ENCODE measurements around the gene CCDC88C. TPM values are rescaled to one million over a fixed set of nuclear protein-coding genes. Genes with fewer than 3 reads are reported as not detected.

The CCDC88C gene
- total and polyA plus RNA-seq, 2 experiments from 2014 or later: 23.6 to 60.7 TPM

DNA sequence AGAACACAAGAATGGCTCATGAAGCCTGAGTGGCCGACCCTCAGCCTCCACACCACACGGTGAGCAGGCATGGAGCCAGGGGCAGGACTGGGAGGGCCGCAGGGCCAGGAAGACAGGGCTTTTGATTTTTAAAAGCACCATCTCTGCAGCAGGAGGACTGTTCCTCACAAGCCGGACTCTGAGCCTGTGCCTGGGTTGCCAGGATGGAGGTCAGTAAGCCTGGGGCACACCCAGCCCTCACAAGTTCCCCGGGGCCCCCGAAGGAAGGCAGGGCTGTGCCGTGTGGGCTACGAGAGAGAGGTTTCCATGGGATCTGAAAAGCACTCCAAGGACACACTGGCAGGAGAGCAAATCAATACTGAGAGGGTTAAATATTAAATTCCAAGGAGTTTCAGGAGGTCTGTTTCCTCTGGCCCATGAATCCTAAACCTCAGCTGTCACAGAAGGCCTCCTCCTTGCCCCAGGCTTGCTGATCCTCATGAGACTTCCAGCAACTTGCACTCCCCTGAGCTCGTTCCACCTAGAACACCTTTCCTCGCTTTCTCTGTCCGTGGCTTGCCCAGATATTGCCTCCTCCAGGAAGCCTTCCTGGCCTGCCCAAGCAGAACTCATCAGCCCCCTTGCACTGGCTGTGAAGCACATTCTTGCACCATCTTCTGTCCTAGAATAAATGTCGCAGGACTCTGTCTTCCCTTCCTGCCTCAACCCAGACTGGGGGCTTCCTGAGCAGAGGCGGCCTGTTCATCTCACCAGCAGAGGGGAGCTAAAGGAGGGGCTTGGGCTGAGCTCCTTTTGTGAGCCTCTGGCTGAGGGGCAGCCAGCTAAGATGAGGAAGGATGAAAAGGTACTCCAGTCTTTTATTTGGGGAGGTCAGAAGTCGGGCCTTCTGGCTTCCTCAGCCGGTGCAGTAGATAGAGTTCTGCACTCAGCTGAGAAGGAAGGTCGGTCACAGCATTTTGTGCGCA is 64.6 kb downstream of the CCDC88C start (continued):
- TF ChIP-seq, protein P1, sequence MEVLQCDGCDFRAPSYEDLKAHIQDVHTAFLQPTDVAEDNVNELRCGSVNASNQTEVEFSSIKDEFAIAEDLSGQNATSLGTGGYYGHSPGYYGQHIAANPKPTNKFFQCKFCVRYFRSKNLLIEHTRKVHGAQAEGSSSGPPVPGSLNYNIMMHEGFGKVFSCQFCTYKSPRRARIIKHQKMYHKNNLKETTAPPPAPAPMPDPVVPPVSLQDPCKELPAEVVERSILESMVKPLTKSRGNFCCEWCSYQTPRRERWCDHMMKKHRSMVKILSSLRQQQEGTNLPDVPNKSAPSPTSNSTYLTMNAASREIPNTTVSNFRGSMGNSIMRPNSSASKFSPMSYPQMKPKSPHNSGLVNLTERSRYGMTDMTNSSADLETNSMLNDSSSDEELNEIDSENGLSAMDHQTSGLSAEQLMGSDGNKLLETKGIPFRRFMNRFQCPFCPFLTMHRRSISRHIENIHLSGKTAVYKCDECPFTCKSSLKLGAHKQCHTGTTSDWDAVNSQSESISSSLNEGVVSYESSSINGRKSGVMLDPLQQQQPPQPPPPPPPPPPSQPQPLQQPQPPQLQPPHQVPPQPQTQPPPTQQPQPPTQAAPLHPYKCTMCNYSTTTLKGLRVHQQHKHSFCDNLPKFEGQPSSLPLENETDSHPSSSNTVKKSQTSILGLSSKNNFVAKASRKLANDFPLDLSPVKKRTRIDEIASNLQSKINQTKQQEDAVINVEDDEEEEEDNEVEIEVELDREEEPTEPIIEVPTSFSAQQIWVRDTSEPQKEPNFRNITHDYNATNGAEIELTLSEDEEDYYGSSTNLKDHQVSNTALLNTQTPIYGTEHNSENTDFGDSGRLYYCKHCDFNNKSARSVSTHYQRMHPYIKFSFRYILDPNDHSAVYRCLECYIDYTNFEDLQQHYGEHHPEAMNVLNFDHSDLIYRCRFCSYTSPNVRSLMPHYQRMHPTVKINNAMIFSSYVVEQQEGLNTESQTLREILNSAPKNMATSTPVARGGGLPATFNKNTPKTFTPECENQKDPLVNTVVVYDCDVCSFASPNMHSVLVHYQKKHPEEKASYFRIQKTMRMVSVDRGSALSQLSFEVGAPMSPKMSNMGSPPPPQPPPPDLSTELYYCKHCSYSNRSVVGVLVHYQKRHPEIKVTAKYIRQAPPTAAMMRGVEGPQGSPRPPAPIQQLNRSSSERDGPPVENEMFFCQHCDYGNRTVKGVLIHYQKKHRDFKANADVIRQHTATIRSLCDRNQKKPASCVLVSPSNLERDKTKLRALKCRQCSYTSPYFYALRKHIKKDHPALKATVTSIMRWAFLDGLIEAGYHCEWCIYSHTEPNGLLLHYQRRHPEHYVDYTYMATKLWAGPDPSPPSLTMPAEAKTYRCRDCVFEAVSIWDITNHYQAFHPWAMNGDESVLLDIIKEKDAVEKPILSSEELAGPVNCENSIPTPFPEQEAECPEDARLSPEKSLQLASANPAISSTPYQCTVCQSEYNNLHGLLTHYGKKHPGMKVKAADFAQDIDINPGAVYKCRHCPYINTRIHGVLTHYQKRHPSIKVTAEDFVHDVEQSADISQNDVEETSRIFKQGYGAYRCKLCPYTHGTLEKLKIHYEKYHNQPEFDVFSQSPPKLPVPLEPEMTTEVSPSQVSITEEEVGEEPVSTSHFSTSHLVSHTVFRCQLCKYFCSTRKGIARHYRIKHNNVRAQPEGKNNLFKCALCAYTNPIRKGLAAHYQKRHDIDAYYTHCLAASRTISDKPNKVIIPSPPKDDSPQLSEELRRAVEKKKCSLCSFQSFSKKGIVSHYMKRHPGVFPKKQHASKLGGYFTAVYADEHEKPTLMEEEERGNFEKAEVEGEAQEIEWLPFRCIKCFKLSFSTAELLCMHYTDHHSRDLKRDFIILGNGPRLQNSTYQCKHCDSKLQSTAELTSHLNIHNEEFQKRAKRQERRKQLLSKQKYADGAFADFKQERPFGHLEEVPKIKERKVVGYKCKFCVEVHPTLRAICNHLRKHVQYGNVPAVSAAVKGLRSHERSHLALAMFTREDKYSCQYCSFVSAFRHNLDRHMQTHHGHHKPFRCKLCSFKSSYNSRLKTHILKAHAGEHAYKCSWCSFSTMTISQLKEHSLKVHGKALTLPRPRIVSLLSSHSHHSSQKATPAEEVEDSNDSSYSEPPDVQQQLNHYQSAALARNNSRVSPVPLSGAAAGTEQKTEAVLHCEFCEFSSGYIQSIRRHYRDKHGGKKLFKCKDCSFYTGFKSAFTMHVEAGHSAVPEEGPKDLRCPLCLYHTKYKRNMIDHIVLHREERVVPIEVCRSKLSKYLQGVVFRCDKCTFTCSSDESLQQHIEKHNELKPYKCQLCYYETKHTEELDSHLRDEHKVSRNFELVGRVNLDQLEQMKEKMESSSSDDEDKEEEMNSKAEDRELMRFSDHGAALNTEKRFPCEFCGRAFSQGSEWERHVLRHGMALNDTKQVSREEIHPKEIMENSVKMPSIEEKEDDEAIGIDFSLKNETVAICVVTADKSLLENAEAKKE (CRISPR knock-in tag; IDR thresholded peaks at IDR 0.05): no peak
- no peak for TF ChIP-seq JUNB (IDR thresholded peaks at IDR 0.05; ENCODE audit: unreplicated experiment)
- TF ChIP-seq EZH2 (IDR thresholded peaks at IDR 0.05; ENCODE audit: low read depth, unreplicated experiment): no peak
- TF ChIP-seq POLR2AphosphoS5 (IDR thresholded peaks at IDR 0.05; ENCODE audit: low read depth): no peak
- no peak for TF ChIP-seq ZNF331 (CRISPR knock-in tag; IDR thresholded peaks at IDR 0.05; ENCODE audit: low read depth)
- TF ChIP-seq NANOG (IDR thresholded peaks at IDR 0.05; ENCODE audit: borderline replicate concordance): no peak
- no peak for TF ChIP-seq STAT1 (IDR thresholded peaks at IDR 0.05; ENCODE audit: unreplicated experiment)

DNA sequence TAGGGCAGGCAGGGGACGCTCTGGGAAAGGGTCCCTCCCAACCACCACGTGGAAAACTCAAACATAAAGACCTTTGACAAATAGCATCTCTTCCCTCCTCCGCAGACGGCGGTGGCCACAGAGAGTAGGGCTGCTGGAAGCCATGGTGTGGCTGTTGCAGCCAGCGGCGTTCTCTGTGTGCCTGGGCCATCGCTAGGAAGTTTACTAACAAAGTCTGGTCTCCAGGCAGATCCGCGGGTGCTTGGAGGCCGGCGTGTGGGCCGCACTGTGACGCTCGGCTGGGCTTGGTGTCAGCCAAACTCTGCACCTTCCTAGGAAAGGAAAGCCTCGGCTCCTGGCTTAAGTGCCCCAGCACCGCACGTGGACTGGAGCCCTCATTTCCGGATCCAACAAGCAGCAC is 65.6 kb downstream of the CCDC88C start:
- peaks cover 50% of the 10 kb centered on the region for H3K79me2 ChIP-seq (replicated peaks; ENCODE audit: insufficient read depth)
- peak; percentile 58 for DNase-seq (ENCODE audit: low spot score)
- peaks cover 15% of the 10 kb centered on the region for H4K20me1 ChIP-seq (replicated peaks; ENCODE audit: insufficient read depth)
- peaks cover 32% of the 10 kb centered on the region for H3K4me1 ChIP-seq (ENCODE audit: insufficient read depth)
- H3K9me3 Mint-ChIP-seq: no peaks in the 10 kb centered on the region
- H3K27me3 ChIP-seq (ENCODE audit: insufficient read depth): no peaks in the 10 kb centered on the region
- no peak overlapping the region for H3K4me3 Mint-ChIP-seq
- H3K36me3 Mint-ChIP-seq (ENCODE audit: low read depth): no peaks in the 10 kb centered on the region
- H3K27ac ChIP-seq (ENCODE audit: low read depth): peak overlapping the region; percentile 23; the same call in 1 of the 2 replicates
- no peak for TF ChIP-seq POLR2AphosphoS5 (IDR thresholded peaks at IDR 0.05; ENCODE audit: low read depth)
- no peak for TF ChIP-seq NANOG (IDR thresholded peaks at IDR 0.05; ENCODE audit: borderline replicate concordance)
- TF ChIP-seq JUNB (IDR thresholded peaks at IDR 0.05; ENCODE audit: unreplicated experiment): no peak
- no peak for TF ChIP-seq ZNF331 (CRISPR knock-in tag; IDR thresholded peaks at IDR 0.05; ENCODE audit: low read depth)
- no peak for TF ChIP-seq EZH2 (IDR thresholded peaks at IDR 0.05; ENCODE audit: low read depth, unreplicated experiment)
- no peak for TF ChIP-seq CREB1 (CRISPR knock-in tag; IDR thresholded peaks at IDR 0.05; ENCODE audit: low read depth)
- TF ChIP-seq ETS1 (IDR thresholded peaks at IDR 0.05): no peak
- TF ChIP-seq, protein P2, sequence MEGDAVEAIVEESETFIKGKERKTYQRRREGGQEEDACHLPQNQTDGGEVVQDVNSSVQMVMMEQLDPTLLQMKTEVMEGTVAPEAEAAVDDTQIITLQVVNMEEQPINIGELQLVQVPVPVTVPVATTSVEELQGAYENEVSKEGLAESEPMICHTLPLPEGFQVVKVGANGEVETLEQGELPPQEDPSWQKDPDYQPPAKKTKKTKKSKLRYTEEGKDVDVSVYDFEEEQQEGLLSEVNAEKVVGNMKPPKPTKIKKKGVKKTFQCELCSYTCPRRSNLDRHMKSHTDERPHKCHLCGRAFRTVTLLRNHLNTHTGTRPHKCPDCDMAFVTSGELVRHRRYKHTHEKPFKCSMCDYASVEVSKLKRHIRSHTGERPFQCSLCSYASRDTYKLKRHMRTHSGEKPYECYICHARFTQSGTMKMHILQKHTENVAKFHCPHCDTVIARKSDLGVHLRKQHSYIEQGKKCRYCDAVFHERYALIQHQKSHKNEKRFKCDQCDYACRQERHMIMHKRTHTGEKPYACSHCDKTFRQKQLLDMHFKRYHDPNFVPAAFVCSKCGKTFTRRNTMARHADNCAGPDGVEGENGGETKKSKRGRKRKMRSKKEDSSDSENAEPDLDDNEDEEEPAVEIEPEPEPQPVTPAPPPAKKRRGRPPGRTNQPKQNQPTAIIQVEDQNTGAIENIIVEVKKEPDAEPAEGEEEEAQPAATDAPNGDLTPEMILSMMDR (conservative IDR thresholded peaks at IDR 0.05; ENCODE audit: low read depth in 2 of 2): no peak
- TF ChIP-seq STAT1 (IDR thresholded peaks at IDR 0.05; ENCODE audit: unreplicated experiment): no peak
- no peaks in the 10 kb centered on the region for H3F3A ChIP-seq (replicated peaks; ENCODE audit: low read depth)
- peaks cover 59% of the 10 kb centered on the region for H3K4me1 Mint-ChIP-seq
- peaks cover 9% of the 10 kb centered on the region for H3K27me3 Mint-ChIP-seq (ENCODE audit: insufficient read depth, low read depth, poor library complexity)
- H2AFZ ChIP-seq: no peak overlapping the region
- H3K4me2 ChIP-seq: no peak overlapping the region; the same call in 1 of the 2 replicates
- no peaks in the 10 kb centered on the region for H3K36me3 ChIP-seq (ENCODE audit: insufficient read depth)
- ATAC-seq: peak; percentile 29
- no peak overlapping the region for H3K4me3 ChIP-seq
- H3K9me2 ChIP-seq (ENCODE audit: insufficient read depth): no peaks in the 10 kb centered on the region
- H3K27ac Mint-ChIP-seq: peak overlapping the region; percentile 43; the same call in 1 of the 2 replicates
